TTC549 (cell line): ENCODE results near the gene UBL3.

Experiments used
- FAIRE-seq: peaks from 2 replicates; lab custom pipeline; 2012; peaks lifted over from hg19 to GRCh38; lab: Jason Lieb, UNC

The UBL3 gene

GRCh38 chr13:29856426-29856825, 6.0 kb upstream of the UBL3 start:
- FAIRE-seq: no peak

- FAIRE-seq: no peak
Measured at GRCh38 chr13:29855784-29856183, 5.4 kb upstream of the UBL3 start.

GRCh38 chr13:29855009-29855408, 4.6 kb upstream of the UBL3 start:
- FAIRE-seq: no peak

- FAIRE-seq: no peak
Measured at GRCh38 chr13:29853131-29853530, 2.7 kb upstream of the UBL3 start.

GRCh38 chr13:29852472-29853054, 2.1 kb upstream of the UBL3 start:
- FAIRE-seq: no peak

GRCh38 chr13:29849731-29850212, 645 bp downstream of the UBL3 start:
- FAIRE-seq: no peak

GRCh38 chr13:29849071-29849631, 1.3 kb downstream of the UBL3 start:
- no peak for FAIRE-seq

- FAIRE-seq: no peak
Measured at GRCh38 chr13:29847501-29847983, 2.9 kb downstream of the UBL3 start.

GRCh38 chr13:29846475-29847256, 3.8 kb downstream of the UBL3 start:
- no peak for FAIRE-seq

- FAIRE-seq: peak; percentile 80
Measured at GRCh38 chr13:29845440-29846056, 4.9 kb downstream of the UBL3 start.

- no peak for FAIRE-seq
Measured at GRCh38 chr13:29844441-29844840, 6.0 kb downstream of the UBL3 start.

GRCh38 chr13:29840585-29840984, 9.8 kb downstream of the UBL3 start:
- FAIRE-seq: no peak

GRCh38 chr13:29835280-29836061, 14.9 kb downstream of the UBL3 start:
- no peak for FAIRE-seq

- no peak for FAIRE-seq
Measured at GRCh38 chr13:29832761-29833298, 17.6 kb downstream of the UBL3 start.

- FAIRE-seq: no peak
Measured at GRCh38 chr13:29830000-29830399, 20.4 kb downstream of the UBL3 start.

- FAIRE-seq: no peak
Measured at GRCh38 chr13:29819143-29819542, 31.3 kb downstream of the UBL3 start.

- no peak for FAIRE-seq
Measured at GRCh38 chr13:29817604-29818378, 32.6 kb downstream of the UBL3 start.

- FAIRE-seq: no peak
Measured at GRCh38 chr13:29816715-29817114, 33.7 kb downstream of the UBL3 start.

- FAIRE-seq: no peak
Measured at GRCh38 chr13:29815336-29815735, 35.1 kb downstream of the UBL3 start.

GRCh38 chr13:29810898-29811297, 39.5 kb downstream of the UBL3 start:
- FAIRE-seq: no peak

GRCh38 chr13:29810145-29810742, 40.2 kb downstream of the UBL3 start:
- FAIRE-seq: no peak
